OCI-LY7 (cell line): ENCODE data around the gene MOGAT3. TPM values are rescaled to one million over a fixed set of nuclear protein-coding genes. Genes with fewer than 3 reads are reported as not detected.

Source experiments
- BruUV-seq: library from RNA; stranded (reverse); fragments of 400-500 nt; replicated peaks from 2 replicates; lab custom pipeline; 2021; lab: Mats Ljungman, UMichigan
- CTCF ChIA-PET: fragments of 300-600 bp; sonication (Branson Sonifier 250); formaldehyde crosslinking; loops from one replicate; lab custom pipeline; 2022; ENCODE audit warnings: antibody characterized with exemption; ENCODE audit not compliant: unreplicated experiment; lab: Charles Lee
- POLR2A ChIA-PET: fragments of 300-600 bp; sonication (Branson Sonifier 250); formaldehyde crosslinking; loops from one replicate; lab custom pipeline; 2022; ENCODE audit warnings: antibody characterized with exemption; lab: Charles Lee
- DNase-seq: peaks from one replicate; pipeline ENCODE4 v3.0.0-alpha.2; 2015; ENCODE audit warnings: low spot score
- H2AFZ ChIP-seq: fragments of 200-600 bp; sonication (generic), shearing (Covaris generic); 2 replicates; pipeline ENCODE4 v1.6.1; 2014; ENCODE audit warnings: mild to moderate bottlenecking, antibody characterized with exemption, low read length, moderate library complexity
- H3K27ac ChIP-seq: fragments of 200-600 bp; sonication (generic); 2 replicates; pipeline ENCODE4 v1.5.1; 2014; ENCODE audit warnings: mixed run types, low read depth, mild to moderate bottlenecking, moderate library complexity, low read length, inconsistent platforms; ENCODE audit not compliant: poor library complexity, severe bottlenecking
- H3K36me3 ChIP-seq: fragments of 200-600 bp; sonication (generic); 2 replicates; pipeline ENCODE4 v1.6.1; 2014; ENCODE audit warnings: mild to moderate bottlenecking, antibody characterized with exemption, low read length, moderate library complexity, mixed read lengths; ENCODE audit not compliant: insufficient read depth
- H3K4me1 ChIP-seq: fragments of 200-600 bp; sonication (generic); 2 replicates; pipeline ENCODE4 v1.5.1; 2014; ENCODE audit warnings: mild to moderate bottlenecking, low read length; ENCODE audit not compliant: insufficient read depth, poor library complexity, severe bottlenecking
- H3K4me2 ChIP-seq: fragments of 200-600 bp; sonication (generic); 2 replicates; pipeline ENCODE4 v1.6.1; 2014; ENCODE audit warnings: mild to moderate bottlenecking, low read length
- H3K4me3 ChIP-seq: fragments of 200-600 bp; sonication (generic); 2 replicates; pipeline ENCODE4 v1.5.1; 2014; ENCODE audit warnings: mild to moderate bottlenecking, low read depth, low read length; ENCODE audit not compliant: poor library complexity, severe bottlenecking
- H3K79me2 ChIP-seq: fragments of 200-600 bp; sonication (generic); 2 replicates; pipeline ENCODE4 v1.6.1; 2016; ENCODE audit warnings: low read depth, mild to moderate bottlenecking, low read length, moderate library complexity, mixed read lengths; ENCODE audit not compliant: insufficient read depth
- H3K9me2 ChIP-seq: fragments of 200-600 bp; sonication (generic); 2 replicates; pipeline ENCODE4 v1.6.1; 2016; ENCODE audit warnings: mild to moderate bottlenecking, low read length, mixed read lengths; ENCODE audit not compliant: insufficient read depth
- H3K9me3 ChIP-seq: fragments of 200-600 bp; sonication (generic); 2 replicates; pipeline ENCODE4 v1.6.1; 2014; ENCODE audit warnings: mild to moderate bottlenecking, mixed run types, low read length, mixed read lengths
- H4K20me1 ChIP-seq: fragments of 200-600 bp; sonication (generic); 2 replicates; pipeline ENCODE4 v1.6.1; 2014; ENCODE audit warnings: mild to moderate bottlenecking, antibody characterized with exemption, low read length, moderate library complexity, mixed read lengths; ENCODE audit not compliant: insufficient read depth
- EZH2phosphoT487 ChIP-seq: fragments of 200-600 bp; sonication (generic); IDR thresholded peaks from 2 replicates; pipeline ENCODE4 v1.6.1; 2018; ENCODE audit warnings: low read depth, borderline replicate concordance, mild to moderate bottlenecking, mixed run types, antibody characterized with exemption, low read length, moderate library complexity, mixed read lengths
- intact Hi-C: fragments of 100-400 bp; cut with micrococcal nuclease; formaldehyde crosslinking; loops from one replicate; pipeline ENCODE4 v1.10.0; 2022; ENCODE audit not compliant: unreplicated experiment
- total RNA-seq, 2 experiments: library from RNA; depleted of rRNA in 1 of 2; stranded (reverse); fragments of >200 nt in 1 of 2; shearing (Covaris generic) in 1 of 2; gene quantifications; 2 replicates each; pipeline ENCODE4 v1.2.3, GENCODE V29; 2014 to 2022
- TF ChIP-seq, protein P1 (sequence below): fragments of 200-600 bp; sonication (generic); conservative IDR thresholded peaks from 2 replicates; pipeline ENCODE4 v1.5.1; 2014; ENCODE audit warnings: mild to moderate bottlenecking, antibody characterized with exemption, low read length, moderate library complexity, mixed read lengths

MOGAT3 gene
- total RNA-seq, 2 experiments from 2014 or later, result not detected

DNA sequence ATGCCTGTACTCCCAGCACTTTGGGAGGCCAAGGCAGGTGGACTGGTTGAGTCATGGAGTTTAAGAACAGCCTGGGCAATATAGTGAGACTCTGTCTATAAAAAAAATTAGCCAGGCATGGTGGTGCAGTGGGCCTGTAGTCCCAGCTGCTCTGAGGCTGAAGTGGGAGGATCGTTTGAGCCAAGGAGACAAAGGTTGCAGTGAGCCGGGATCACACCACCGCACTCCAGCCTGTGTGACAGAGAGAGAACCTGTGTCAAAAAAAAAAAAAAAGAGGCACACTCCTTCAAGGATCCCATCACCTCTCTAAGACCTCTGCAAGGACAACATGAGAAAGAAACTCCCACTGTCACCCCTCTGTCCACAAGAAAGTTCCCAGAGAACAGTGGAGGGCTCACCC, 25.2 kb downstream of the MOGAT3 start:
- BruUV-seq, result no TSS peak

GRCh38 chr7:101174322-101174854, 26.4 kb downstream of the MOGAT3 start:
- peaks cover 26% of the 10 kb centered on the region for H3K4me1 ChIP-seq
- no peak overlapping the region for H3K27ac ChIP-seq
- no peak for DNase-seq
- ChIA-PET POLR2A (interaction anchor here (0.6 to 2.0 kb wide), 7 partner anchors 8 to 89 kb away, joined by 3 to 12 read pairs (median 4); partner anchors contain the start of genes TRIM56 and ZNHIT1), CTCF (interaction anchor here (0.6 to 1.4 kb wide), 5 partner anchors 8 to 30 kb away, joined by 3 to 5 read pairs (median 4); no protein-coding TSS in a partner anchor)
- BruUV-seq, result no TSS peak
- H3K4me2 ChIP-seq, result peak overlapping the region; percentile 61
- intact Hi-C loops, result no loop called here
- no peaks in the 10 kb centered on the region for H3K36me3 ChIP-seq
- H3K79me2 ChIP-seq, result no peaks in the 10 kb centered on the region
- H2AFZ ChIP-seq, result peak overlapping the region; percentile 83
- H4K20me1 ChIP-seq, result no peaks in the 10 kb centered on the region
- H3K4me3 ChIP-seq, result peak overlapping the region; percentile 37
- no peaks in the 10 kb centered on the region for H3K9me3 ChIP-seq
- H3K9me2 ChIP-seq, result no peaks in the 10 kb centered on the region
- TF ChIP-seq EZH2phosphoT487, result no peak
- TF ChIP-seq, protein P1, sequence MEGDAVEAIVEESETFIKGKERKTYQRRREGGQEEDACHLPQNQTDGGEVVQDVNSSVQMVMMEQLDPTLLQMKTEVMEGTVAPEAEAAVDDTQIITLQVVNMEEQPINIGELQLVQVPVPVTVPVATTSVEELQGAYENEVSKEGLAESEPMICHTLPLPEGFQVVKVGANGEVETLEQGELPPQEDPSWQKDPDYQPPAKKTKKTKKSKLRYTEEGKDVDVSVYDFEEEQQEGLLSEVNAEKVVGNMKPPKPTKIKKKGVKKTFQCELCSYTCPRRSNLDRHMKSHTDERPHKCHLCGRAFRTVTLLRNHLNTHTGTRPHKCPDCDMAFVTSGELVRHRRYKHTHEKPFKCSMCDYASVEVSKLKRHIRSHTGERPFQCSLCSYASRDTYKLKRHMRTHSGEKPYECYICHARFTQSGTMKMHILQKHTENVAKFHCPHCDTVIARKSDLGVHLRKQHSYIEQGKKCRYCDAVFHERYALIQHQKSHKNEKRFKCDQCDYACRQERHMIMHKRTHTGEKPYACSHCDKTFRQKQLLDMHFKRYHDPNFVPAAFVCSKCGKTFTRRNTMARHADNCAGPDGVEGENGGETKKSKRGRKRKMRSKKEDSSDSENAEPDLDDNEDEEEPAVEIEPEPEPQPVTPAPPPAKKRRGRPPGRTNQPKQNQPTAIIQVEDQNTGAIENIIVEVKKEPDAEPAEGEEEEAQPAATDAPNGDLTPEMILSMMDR, result no peak

More for the DNA sequence above, 25.2 kb downstream of the MOGAT3 start:
- CTCF ChIA-PET, result no interaction called here
- Histone ChIP-seq H2AFZ (no peak overlapping the region), H3K27ac (no peak overlapping the region), H3K4me3 (no peak overlapping the region), H3K4me2 (no peak overlapping the region), H3K4me1 (peaks cover 26% of the 10 kb centered on the region), H3K36me3 (no peaks in the 10 kb centered on the region), H4K20me1 (no peaks in the 10 kb centered on the region), H3K79me2 (no peaks in the 10 kb centered on the region), H3K9me2 (no peaks in the 10 kb centered on the region), H3K9me3 (no peaks in the 10 kb centered on the region)
- POLR2A ChIA-PET, result no interaction called here
- TF ChIP-seq EZH2phosphoT487, result no peak
- TF ChIP-seq, protein P1, result no peak
- no peak for DNase-seq
- intact Hi-C loops, result no loop called here

- CTCF ChIA-PET, result interaction anchor here (0.6 to 1.4 kb wide), 5 partner anchors 9 to 30 kb away, joined by 3 to 5 read pairs (median 4); no protein-coding TSS in a partner anchor
- peak; percentile 78 for DNase-seq
- Histone ChIP-seq H2AFZ (peak overlapping the region; percentile 83), H3K4me3 (peak overlapping the region; percentile 37), H3K4me1 (peaks cover 26% of the 10 kb centered on the region), H3K9me3 (no peaks in the 10 kb centered on the region), H3K4me2 (peak overlapping the region; percentile 61), H4K20me1 (no peaks in the 10 kb centered on the region), H3K9me2 (no peaks in the 10 kb centered on the region), H3K36me3 (no peaks in the 10 kb centered on the region), H3K27ac (no peak overlapping the region), H3K79me2 (no peaks in the 10 kb centered on the region)
- TF ChIP-seq, protein P1, result no peak
- no peak for TF ChIP-seq EZH2phosphoT487
- POLR2A ChIA-PET, result interaction anchor here (0.6 to 2.0 kb wide), 8 partner anchors 9 to 89 kb away, joined by 3 to 12 read pairs (median 4); partner anchors contain the start of genes TRIM56 and ZNHIT1
- BruUV-seq, result no TSS peak
- intact Hi-C loops, result no loop called here
Observed at GRCh38 chr7:101173752-101174244, 27.0 kb downstream of the MOGAT3 start.
